SU-DHL-6 (cell line): Measurements from ENCODE around the gene GUCA2A.

ENCODE experiments used
- H2AFZ ChIP-seq: fragments of 200-600 bp; sonication (generic); 2 replicates; pipeline ENCODE4 v1.6.1; 2014; ENCODE audit warnings: low read depth, mild to moderate bottlenecking, moderate library complexity, mixed read lengths, antibody characterized with exemption, low read length; ENCODE audit not compliant: severe bottlenecking
- H3F3A ChIP-seq: fragments of 200-600 bp; shearing (Covaris generic); 2 replicates; pipeline ENCODE4 v1.6.0; 2016; ENCODE audit warnings: antibody characterized with exemption, mild to moderate bottlenecking; ENCODE audit not compliant: insufficient read depth
- H3K27ac ChIP-seq: fragments of 200-600 bp; sonication (generic); 2 replicates; pipeline ENCODE4 v1.5.1; 2016; ENCODE audit warnings: low read depth, mild to moderate bottlenecking, low read length, moderate library complexity, mixed read lengths
- H3K27me3 ChIP-seq: fragments of 200-600 bp; sonication (generic), shearing (Covaris generic); 2 replicates; pipeline ENCODE4 v1.6.0; 2014; ENCODE audit warnings: mild to moderate bottlenecking, low read length
- H3K36me3 ChIP-seq: fragments of 200-600 bp; sonication (generic); 2 replicates; pipeline ENCODE4 v1.6.1; 2014; ENCODE audit warnings: mild to moderate bottlenecking, low read length, mixed read lengths
- H3K4me2 ChIP-seq: fragments of 300-600, 200-600 bp; shearing (Covaris generic), sonication (generic); 2 replicates; pipeline ENCODE4 v1.6.0; 2014; ENCODE audit warnings: low read length, low read depth, mild to moderate bottlenecking; ENCODE audit not compliant: poor library complexity, severe bottlenecking
- H3K4me3 ChIP-seq: fragments of 200-600 bp; sonication (generic); 2 replicates; pipeline ENCODE4 v1.5.1; 2014; ENCODE audit warnings: antibody characterized with exemption, low read length, mild to moderate bottlenecking, mixed read lengths; ENCODE audit not compliant: insufficient read depth, poor library complexity, severe bottlenecking
- H3K79me2 ChIP-seq: fragments of 200-600 bp; sonication (generic); 2 replicates; pipeline ENCODE4 v1.6.1; 2014; ENCODE audit warnings: mild to moderate bottlenecking, low read length, moderate library complexity; ENCODE audit not compliant: insufficient read depth
- H3K9ac ChIP-seq: fragments of 200-600 bp; sonication (generic); 2 replicates; pipeline ENCODE4 v1.7.0; 2014; ENCODE audit warnings: mild to moderate bottlenecking, low read length
- H3K9me2 ChIP-seq: fragments of 200-600 bp; sonication (generic); replicated peaks from 2 replicates; pipeline ENCODE4 v1.6.1; 2014; ENCODE audit warnings: low read length; ENCODE audit not compliant: insufficient read depth
- H3K9me3 ChIP-seq: fragments of 200-600 bp; sonication (generic); 2 replicates; pipeline ENCODE4 v1.6.1; 2014; ENCODE audit warnings: low read length, mixed read lengths; ENCODE audit not compliant: insufficient read depth
- H4K20me1 ChIP-seq: fragments of 200-600 bp; sonication (generic); 2 replicates; pipeline ENCODE4 v1.6.1; 2014; ENCODE audit warnings: low read depth, mild to moderate bottlenecking, antibody characterized with exemption, low read length, moderate library complexity, mixed read lengths
- CTCF ChIP-seq: fragments of 200-600 bp; sonication (generic); IDR thresholded peaks from one replicate; pipeline ENCODE4 v1.5.1; 2017; ENCODE audit warnings: antibody characterized with exemption, mild to moderate bottlenecking, low read length, moderate library complexity; ENCODE audit not compliant: insufficient read depth, poor library complexity, severe bottlenecking
- EZH2phosphoT487 ChIP-seq: fragments of 200-600 bp; sonication (generic), shearing (Covaris generic); conservative IDR thresholded peaks from 2 replicates; pipeline ENCODE4 v1.6.1; 2018; ENCODE audit warnings: mild to moderate bottlenecking, antibody characterized with exemption, low read length, moderate library complexity, mixed read lengths

Gene GUCA2A

GRCh38 chr1:42140191-42140590 is 24.4 kb downstream of the GUCA2A start:
- H2AFZ ChIP-seq, result no peak overlapping the region
- no peaks in the 10 kb centered on the region for H4K20me1 ChIP-seq
- H3K9me3 ChIP-seq, result no peaks in the 10 kb centered on the region
- H3F3A ChIP-seq, result no peaks in the 10 kb centered on the region
- H3K4me2 ChIP-seq, result no peak overlapping the region
- no peaks in the 10 kb centered on the region for H3K9me2 ChIP-seq
- no peaks in the 10 kb centered on the region for H3K79me2 ChIP-seq
- TF ChIP-seq CTCF (no peak), EZH2phosphoT487 (no peak)
- no peak overlapping the region for H3K27ac ChIP-seq
- no peak overlapping the region for H3K4me3 ChIP-seq
- H3K9ac ChIP-seq, result no peak overlapping the region
- H3K36me3 ChIP-seq, result no peaks in the 10 kb centered on the region
- no peaks in the 10 kb centered on the region for H3K27me3 ChIP-seq

GRCh38 chr1:42139444-42139843 is 25.1 kb downstream of the GUCA2A start:
- no peaks in the 10 kb centered on the region for H3K27me3 ChIP-seq
- no peak overlapping the region for H3K4me3 ChIP-seq
- no peak overlapping the region for H3K9ac ChIP-seq
- no peaks in the 10 kb centered on the region for H3K9me3 ChIP-seq
- no peaks in the 10 kb centered on the region for H3K79me2 ChIP-seq
- no peaks in the 10 kb centered on the region for H3F3A ChIP-seq
- TF ChIP-seq EZH2phosphoT487, result no peak
- no peak for TF ChIP-seq CTCF
- no peaks in the 10 kb centered on the region for H3K9me2 ChIP-seq
- H3K36me3 ChIP-seq, result no peaks in the 10 kb centered on the region
- H2AFZ ChIP-seq, result no peak overlapping the region
- H3K27ac ChIP-seq, result no peak overlapping the region
- H3K4me2 ChIP-seq, result no peak overlapping the region
- no peaks in the 10 kb centered on the region for H4K20me1 ChIP-seq

GRCh38 chr1:42138586-42138985 is 26.0 kb downstream of the GUCA2A start:
- no peaks in the 10 kb centered on the region for H3K9me2 ChIP-seq
- H3K79me2 ChIP-seq, result no peaks in the 10 kb centered on the region
- H3K4me3 ChIP-seq, result no peak overlapping the region
- no peaks in the 10 kb centered on the region for H3F3A ChIP-seq
- TF ChIP-seq EZH2phosphoT487, result no peak
- no peak for TF ChIP-seq CTCF
- H2AFZ ChIP-seq, result no peak overlapping the region
- H3K27me3 ChIP-seq, result no peaks in the 10 kb centered on the region
- no peak overlapping the region for H3K27ac ChIP-seq
- no peak overlapping the region for H3K9ac ChIP-seq
- no peaks in the 10 kb centered on the region for H3K36me3 ChIP-seq
- H3K9me3 ChIP-seq, result no peaks in the 10 kb centered on the region
- no peaks in the 10 kb centered on the region for H4K20me1 ChIP-seq
- H3K4me2 ChIP-seq, result no peak overlapping the region

GRCh38 chr1:42137766-42138165 is 26.8 kb downstream of the GUCA2A start:
- TF ChIP-seq CTCF (no peak), EZH2phosphoT487 (no peak)
- no peak overlapping the region for H3K4me2 ChIP-seq
- no peak overlapping the region for H3K27ac ChIP-seq
- H3K36me3 ChIP-seq, result no peaks in the 10 kb centered on the region
- no peaks in the 10 kb centered on the region for H3K27me3 ChIP-seq
- H3K9me2 ChIP-seq, result no peaks in the 10 kb centered on the region
- no peaks in the 10 kb centered on the region for H3K9me3 ChIP-seq
- no peaks in the 10 kb centered on the region for H4K20me1 ChIP-seq
- H3K9ac ChIP-seq, result no peak overlapping the region
- H2AFZ ChIP-seq, result no peak overlapping the region
- H3F3A ChIP-seq, result no peaks in the 10 kb centered on the region
- no peak overlapping the region for H3K4me3 ChIP-seq
- H3K79me2 ChIP-seq, result no peaks in the 10 kb centered on the region
